ENCODE measurements around the gene CARD10. TPM values are rescaled to one million over a fixed set of nuclear protein-coding genes. Genes with fewer than 3 reads are reported as not detected.
A peak's percentile ranks its signal among the peaks of the same experiment; 100 is the strongest.

CARD10 gene
- total and polyA plus RNA-seq, 2 of the 13 experiments (the other 11 are each of a cell fraction or from before 2014, with no cell fraction given), result 35.2 to 55.8 TPM

DNA sequence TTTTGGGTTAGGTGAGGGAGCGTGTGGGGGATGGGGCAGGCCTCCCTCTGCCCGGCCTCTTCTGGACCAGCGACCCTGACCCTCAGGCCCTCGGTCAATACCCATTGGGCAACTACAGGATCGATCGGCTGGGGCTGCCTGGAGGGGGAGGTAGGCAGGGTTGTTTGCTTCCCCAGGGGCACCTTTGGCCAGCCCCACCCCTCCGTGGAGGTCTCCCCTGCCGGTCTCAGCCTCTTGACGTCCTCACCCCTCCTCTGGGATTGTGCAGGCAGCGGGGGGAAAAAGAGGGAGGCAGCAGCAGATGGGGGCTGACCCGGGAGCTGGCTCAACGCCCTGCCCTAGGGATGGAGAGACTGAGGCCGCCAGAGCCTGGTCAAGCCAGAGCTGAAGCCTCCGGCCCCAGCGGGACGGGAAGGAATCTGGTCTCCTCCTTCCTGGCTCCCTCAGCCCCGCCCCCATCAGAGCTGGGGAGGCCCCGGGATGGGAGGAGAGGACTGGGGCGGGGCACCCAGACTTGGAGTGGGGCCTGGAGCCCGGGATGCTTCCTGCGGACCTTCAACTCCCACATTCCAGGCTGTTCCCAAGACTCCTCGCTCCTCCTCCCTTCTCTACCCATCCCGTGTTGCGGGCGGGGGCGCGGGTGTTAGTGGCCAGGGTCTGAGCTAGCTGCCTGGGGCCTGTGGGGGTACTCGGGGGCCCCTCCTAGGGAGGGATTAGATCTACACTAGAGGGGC, 26.7 kb upstream of the CARD10 start (continued):
- peak; percentile 79; the same call in 1 of the 2 replicates for TF ChIP-seq ZBTB20 (CRISPR knock-in tag; IDR thresholded peaks at IDR 0.05; ENCODE audit: borderline replicate concordance, low read depth)
- no peak; the same call in 1 of the 2 replicates for TF ChIP-seq NFKB2 (CRISPR knock-in tag; IDR thresholded peaks at IDR 0.05; ENCODE audit: borderline replicate concordance)
- TF ChIP-seq, protein P1, sequence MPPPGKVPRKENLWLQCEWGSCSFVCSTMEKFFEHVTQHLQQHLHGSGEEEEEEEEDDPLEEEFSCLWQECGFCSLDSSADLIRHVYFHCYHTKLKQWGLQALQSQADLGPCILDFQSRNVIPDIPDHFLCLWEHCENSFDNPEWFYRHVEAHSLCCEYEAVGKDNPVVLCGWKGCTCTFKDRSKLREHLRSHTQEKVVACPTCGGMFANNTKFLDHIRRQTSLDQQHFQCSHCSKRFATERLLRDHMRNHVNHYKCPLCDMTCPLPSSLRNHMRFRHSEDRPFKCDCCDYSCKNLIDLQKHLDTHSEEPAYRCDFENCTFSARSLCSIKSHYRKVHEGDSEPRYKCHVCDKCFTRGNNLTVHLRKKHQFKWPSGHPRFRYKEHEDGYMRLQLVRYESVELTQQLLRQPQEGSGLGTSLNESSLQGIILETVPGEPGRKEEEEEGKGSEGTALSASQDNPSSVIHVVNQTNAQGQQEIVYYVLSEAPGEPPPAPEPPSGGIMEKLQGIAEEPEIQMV (CRISPR knock-in tag; IDR thresholded peaks at IDR 0.05; ENCODE audit: low read depth), result 0 out of 2 replicates have a peak, but pooled peaks have one; percentile 82
- TF ChIP-seq STAG1 (CRISPR knock-in tag; IDR thresholded peaks at IDR 0.05), result no peak; the same call in 1 of the 2 replicates
- TF ChIP-seq, protein P2, sequence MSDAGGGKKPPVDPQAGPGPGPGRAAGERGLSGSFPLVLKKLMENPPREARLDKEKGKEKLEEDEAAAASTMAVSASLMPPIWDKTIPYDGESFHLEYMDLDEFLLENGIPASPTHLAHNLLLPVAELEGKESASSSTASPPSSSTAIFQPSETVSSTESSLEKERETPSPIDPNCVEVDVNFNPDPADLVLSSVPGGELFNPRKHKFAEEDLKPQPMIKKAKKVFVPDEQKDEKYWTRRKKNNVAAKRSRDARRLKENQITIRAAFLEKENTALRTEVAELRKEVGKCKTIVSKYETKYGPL (CRISPR knock-in tag; IDR thresholded peaks at IDR 0.05), result no peak
- 0 out of 2 replicates have a peak, but pooled peaks have one; percentile 32 for TF ChIP-seq ATF6 (CRISPR knock-in tag; conservative IDR thresholded peaks at IDR 0.05)
- no peak for TF ChIP-seq KLF9 (CRISPR knock-in tag; IDR thresholded peaks at IDR 0.05; ENCODE audit: low read depth)
- no peak; the same call in 1 of the 2 replicates for TF ChIP-seq KMT2B (CRISPR knock-in tag; IDR thresholded peaks at IDR 0.05)
- TF ChIP-seq NCOA1 (CRISPR knock-in tag; IDR thresholded peaks at IDR 0.05), result peak; percentile 100
- peak; percentile 100 for TF ChIP-seq NR2F1 (CRISPR knock-in tag; IDR thresholded peaks at IDR 0.05)
- 0 out of 2 replicates have a peak, but pooled peaks have one; percentile 25 for TF ChIP-seq ZNF329 (CRISPR knock-in tag; IDR thresholded peaks at IDR 0.05; ENCODE audit: low read depth)
- TF ChIP-seq MAX (IDR thresholded peaks at IDR 0.05), result peak; percentile 80; the same call in 1 of the 2 replicates
- TF ChIP-seq POLR2A (IDR thresholded peaks at IDR 0.05; ENCODE audit: insufficient read depth in 1 of 2, low read depth in 2 of 2, low read length in 2 of 2), result peak; percentile 48 to 53
- TF ChIP-seq AGO1 (IDR thresholded peaks at IDR 0.05; ENCODE audit: low read depth, low read length, poor library complexity, severe bottlenecking), result no peak
- peak; percentile 77; the same call in 1 of the 2 replicates for TF ChIP-seq KLF12 (CRISPR knock-in tag; IDR thresholded peaks at IDR 0.05; ENCODE audit: borderline replicate concordance)
- TF ChIP-seq GTF2F1 (IDR thresholded peaks at IDR 0.05; ENCODE audit: low read length), result no peak
- no peak for TF ChIP-seq CCAR2 (optimal IDR thresholded peaks at IDR 0.05; ENCODE audit: low read depth, low read length)
- no peak for TF ChIP-seq TAF1 (CRISPR knock-in tag; IDR thresholded peaks at IDR 0.05)
- TF ChIP-seq RXRA (CRISPR knock-in tag; IDR thresholded peaks at IDR 0.05), result peak; percentile 99
- TF ChIP-seq MBD4 (IDR thresholded peaks at IDR 0.05; ENCODE audit: borderline replicate concordance, low read length), result no peak
- TF ChIP-seq, protein P3, sequence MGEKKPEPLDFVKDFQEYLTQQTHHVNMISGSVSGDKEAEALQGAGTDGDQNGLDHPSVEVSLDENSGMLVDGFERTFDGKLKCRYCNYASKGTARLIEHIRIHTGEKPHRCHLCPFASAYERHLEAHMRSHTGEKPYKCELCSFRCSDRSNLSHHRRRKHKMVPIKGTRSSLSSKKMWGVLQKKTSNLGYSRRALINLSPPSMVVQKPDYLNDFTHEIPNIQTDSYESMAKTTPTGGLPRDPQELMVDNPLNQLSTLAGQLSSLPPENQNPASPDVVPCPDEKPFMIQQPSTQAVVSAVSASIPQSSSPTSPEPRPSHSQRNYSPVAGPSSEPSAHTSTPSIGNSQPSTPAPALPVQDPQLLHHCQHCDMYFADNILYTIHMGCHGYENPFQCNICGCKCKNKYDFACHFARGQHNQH (CRISPR knock-in tag; IDR thresholded peaks at IDR 0.05), result peak; percentile 95
- TF ChIP-seq BORCS8-MEF2B (CRISPR knock-in tag; IDR thresholded peaks at IDR 0.05), result peak; percentile 88
- TF ChIP-seq ZNF768 (CRISPR knock-in tag; IDR thresholded peaks at IDR 0.05), result peak; percentile 47; the same call in 1 of the 2 replicates
- no peak for TF ChIP-seq ZC3H4 (CRISPR knock-in tag; IDR thresholded peaks at IDR 0.05; ENCODE audit: borderline replicate concordance)
- TF ChIP-seq GATA4 (IDR thresholded peaks at IDR 0.05; ENCODE audit: borderline replicate concordance, low read depth), result peak; percentile 86

Measured in HepG2 (cell line).